WTC11 (cell line): ENCODE measurements around the gene TDRKH.

Experiments
- ATF1 ChIP-seq: sonication (generic); formaldehyde crosslinking; IDR thresholded peaks from 2 replicates; pipeline ENCODE4 v1.8.1; 2023; ENCODE audit warnings: mild to moderate bottlenecking, moderate library complexity, missing genetic modification reagents
- NR3C1 ChIP-seq: sonication (generic); formaldehyde crosslinking; conservative IDR thresholded peaks from 2 replicates; pipeline ENCODE4 v1.8.1; 2023; ENCODE audit warnings: low read depth, mild to moderate bottlenecking, missing genetic modification reagents

DNA sequence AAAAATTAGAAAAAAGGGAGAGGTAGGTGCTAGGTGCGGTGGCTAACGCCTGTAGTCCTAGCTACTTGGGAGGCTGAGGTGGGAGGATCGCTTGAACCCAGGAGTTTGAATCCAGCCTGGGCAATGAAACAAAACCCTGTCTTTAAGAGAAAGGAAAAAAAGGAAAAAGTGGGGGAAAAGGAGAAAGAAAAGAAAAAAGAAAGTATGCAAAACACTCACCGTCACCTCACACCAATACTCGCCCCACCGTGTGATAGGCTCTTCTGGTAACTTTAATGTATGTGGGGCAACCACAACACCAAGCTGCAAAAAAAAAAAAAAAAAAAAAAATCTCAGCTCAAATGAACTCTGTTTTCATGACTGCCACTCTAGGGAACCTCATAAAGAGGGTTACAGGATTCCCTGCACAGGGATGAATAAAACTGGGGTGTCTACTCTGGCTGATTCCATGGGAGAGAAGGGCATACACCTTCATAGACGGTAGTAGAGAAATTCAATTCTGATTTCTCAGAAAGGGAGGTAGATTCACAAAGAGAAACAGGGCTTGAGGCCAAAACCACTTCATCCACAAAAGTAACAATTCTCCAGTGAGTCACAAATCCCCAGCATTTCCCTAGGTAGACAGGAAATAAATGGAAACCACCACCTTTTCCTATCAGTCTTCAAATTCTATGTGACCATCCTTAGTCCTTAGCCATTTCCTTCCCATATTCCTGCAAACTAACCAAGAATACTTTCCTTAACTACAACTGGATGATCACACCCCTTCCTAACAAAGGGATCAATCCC lies 29.5 kb downstream of the TDRKH start:
- no peak for TF ChIP-seq ATF1 (CRISPR knock-in tag)
- no peak for TF ChIP-seq NR3C1
